ENCODE measurements around the gene ZBTB22.

Gene ZBTB22

DNA sequence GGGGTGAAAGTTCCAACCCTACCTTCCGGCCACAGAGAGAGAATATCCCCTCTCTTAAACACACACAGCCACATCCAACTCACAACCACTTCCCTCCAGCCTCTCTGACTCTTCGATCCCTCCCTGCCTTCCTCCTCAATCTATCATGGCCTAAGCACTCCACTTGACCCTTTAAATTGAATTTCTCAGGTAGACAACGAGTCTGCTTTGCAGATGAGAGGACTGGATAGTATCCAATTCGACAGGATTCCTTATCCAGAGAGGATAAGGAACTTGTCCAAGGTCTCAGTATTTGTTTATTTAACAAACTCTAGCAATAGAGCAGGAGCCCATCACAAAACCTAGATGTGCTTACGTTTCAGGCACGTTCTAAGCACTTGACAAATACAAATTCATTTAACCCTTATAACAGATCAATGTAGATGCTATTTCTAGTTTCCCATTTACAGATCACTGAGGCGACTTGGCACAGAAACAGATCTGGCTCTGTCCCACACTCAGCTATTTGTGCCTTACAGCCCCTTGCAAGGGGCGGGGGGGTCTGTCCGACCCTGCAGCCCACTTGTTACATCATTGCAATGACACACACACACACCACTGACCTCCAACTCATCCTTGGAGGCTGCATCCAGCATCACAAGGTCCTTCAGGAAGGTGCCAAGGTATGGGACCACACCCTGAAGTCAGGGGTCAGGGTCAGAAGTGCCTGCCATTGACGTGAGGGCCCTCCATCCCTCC, 23.3 kb downstream of the ZBTB22 start:
- Histone ChIP-seq H4K20me1 (ENCODE audit: insufficient read depth, low read length) (no peaks in the 10 kb centered on the region), H3K9me3 (ENCODE audit: insufficient read depth, low read length, severe bottlenecking) (no peaks in the 10 kb centered on the region), H3K4me2 (ENCODE audit: insufficient read depth, low read length) (no peak overlapping the region), H3K4me3 (ENCODE audit: low read depth in 1 of 2, low read length in 2 of 2) (no peak overlapping the region), H2AFZ (ENCODE audit: low read depth, low read length) (no peak overlapping the region), H3K27me3 (ENCODE audit: insufficient read depth, low read length, poor library complexity) (no peaks in the 10 kb centered on the region), H3K36me3 (ENCODE audit: insufficient read depth, low read length) (peaks cover 57% of the 10 kb centered on the region), H3K27ac (ENCODE audit: low read length) (no peak overlapping the region), H3K4me1 (ENCODE audit: insufficient read depth, low read length) (peaks cover 37% of the 10 kb centered on the region), H3K79me2 (ENCODE audit: insufficient read depth, low read length) (peaks cover 36% of the 10 kb centered on the region), H3K9ac (ENCODE audit: low read depth, low read length) (no peak overlapping the region)
- no peak for TF ChIP-seq EZH2 (IDR thresholded peaks at IDR 0.05; ENCODE audit: borderline replicate concordance, low read depth, low read length, severe bottlenecking)
- TF ChIP-seq, protein P1, sequence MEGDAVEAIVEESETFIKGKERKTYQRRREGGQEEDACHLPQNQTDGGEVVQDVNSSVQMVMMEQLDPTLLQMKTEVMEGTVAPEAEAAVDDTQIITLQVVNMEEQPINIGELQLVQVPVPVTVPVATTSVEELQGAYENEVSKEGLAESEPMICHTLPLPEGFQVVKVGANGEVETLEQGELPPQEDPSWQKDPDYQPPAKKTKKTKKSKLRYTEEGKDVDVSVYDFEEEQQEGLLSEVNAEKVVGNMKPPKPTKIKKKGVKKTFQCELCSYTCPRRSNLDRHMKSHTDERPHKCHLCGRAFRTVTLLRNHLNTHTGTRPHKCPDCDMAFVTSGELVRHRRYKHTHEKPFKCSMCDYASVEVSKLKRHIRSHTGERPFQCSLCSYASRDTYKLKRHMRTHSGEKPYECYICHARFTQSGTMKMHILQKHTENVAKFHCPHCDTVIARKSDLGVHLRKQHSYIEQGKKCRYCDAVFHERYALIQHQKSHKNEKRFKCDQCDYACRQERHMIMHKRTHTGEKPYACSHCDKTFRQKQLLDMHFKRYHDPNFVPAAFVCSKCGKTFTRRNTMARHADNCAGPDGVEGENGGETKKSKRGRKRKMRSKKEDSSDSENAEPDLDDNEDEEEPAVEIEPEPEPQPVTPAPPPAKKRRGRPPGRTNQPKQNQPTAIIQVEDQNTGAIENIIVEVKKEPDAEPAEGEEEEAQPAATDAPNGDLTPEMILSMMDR (IDR thresholded peaks at IDR 0.05; ENCODE audit: borderline replicate concordance, extremely low read depth, low read length, poor library complexity, severe bottlenecking), result no peak
- ATAC-seq (ENCODE audit: insufficient read depth, low read depth) (no peak), DNase-seq (no peak)

DNA sequence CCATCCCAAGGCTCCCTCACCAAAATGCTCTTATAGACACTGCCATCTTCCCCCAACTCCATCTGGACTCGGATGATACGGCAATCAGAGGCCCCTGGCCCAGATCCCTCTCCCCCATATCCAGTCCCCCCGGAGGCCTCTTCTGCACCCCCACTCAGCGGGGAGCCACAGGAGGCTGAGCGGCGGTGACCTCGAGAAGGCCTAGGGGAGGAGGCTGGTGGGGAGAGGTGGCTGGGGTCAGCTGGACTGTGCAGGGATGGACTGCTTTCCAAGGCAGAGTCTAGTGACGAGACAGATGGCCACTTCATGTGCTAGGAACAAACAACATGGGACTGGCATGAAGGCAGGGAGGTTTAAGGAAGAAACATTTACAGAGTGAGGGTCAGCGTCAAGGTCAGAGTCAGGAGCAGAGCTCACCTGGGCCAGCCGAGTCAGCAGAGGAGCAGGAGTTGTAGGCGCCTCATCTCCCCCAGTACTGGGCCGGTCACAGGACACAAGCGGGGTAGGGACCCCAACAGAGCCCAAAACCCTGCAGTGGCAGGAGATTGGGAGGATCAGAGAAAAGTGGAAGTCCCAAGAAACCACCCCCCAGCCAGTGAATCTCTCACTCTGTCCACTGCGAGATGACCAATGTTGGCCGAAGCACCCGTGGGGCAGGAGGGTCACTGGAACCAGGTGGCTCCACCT, 24.4 kb downstream of the ZBTB22 start:
- no peak overlapping the region for H3K4me2 ChIP-seq (ENCODE audit: insufficient read depth, low read length)
- peaks cover 40% of the 10 kb centered on the region for H3K4me1 ChIP-seq (ENCODE audit: insufficient read depth, low read length)
- no peaks in the 10 kb centered on the region for H3K9me3 ChIP-seq (ENCODE audit: insufficient read depth, low read length, severe bottlenecking)
- no peak for DNase-seq
- TF ChIP-seq, protein P1 (IDR thresholded peaks at IDR 0.05; ENCODE audit: borderline replicate concordance, extremely low read depth, low read length, poor library complexity, severe bottlenecking), result no peak
- TF ChIP-seq EZH2 (IDR thresholded peaks at IDR 0.05; ENCODE audit: borderline replicate concordance, low read depth, low read length, severe bottlenecking), result no peak
- no peak overlapping the region for H3K9ac ChIP-seq (ENCODE audit: low read depth, low read length)
- H3K79me2 ChIP-seq (ENCODE audit: insufficient read depth, low read length), result peaks cover 40% of the 10 kb centered on the region
- no peak for ATAC-seq (ENCODE audit: insufficient read depth, low read depth)
- no peaks in the 10 kb centered on the region for H4K20me1 ChIP-seq (ENCODE audit: insufficient read depth, low read length)
- no peaks in the 10 kb centered on the region for H3K27me3 ChIP-seq (ENCODE audit: insufficient read depth, low read length, poor library complexity)
- H3K4me3 ChIP-seq (ENCODE audit: low read depth in 1 of 2, low read length in 2 of 2), result no peak overlapping the region
- no peak overlapping the region for H2AFZ ChIP-seq (ENCODE audit: low read depth, low read length)
- H3K36me3 ChIP-seq (ENCODE audit: insufficient read depth, low read length), result peaks cover 60% of the 10 kb centered on the region
- no peak overlapping the region for H3K27ac ChIP-seq (ENCODE audit: low read length)

DNA sequence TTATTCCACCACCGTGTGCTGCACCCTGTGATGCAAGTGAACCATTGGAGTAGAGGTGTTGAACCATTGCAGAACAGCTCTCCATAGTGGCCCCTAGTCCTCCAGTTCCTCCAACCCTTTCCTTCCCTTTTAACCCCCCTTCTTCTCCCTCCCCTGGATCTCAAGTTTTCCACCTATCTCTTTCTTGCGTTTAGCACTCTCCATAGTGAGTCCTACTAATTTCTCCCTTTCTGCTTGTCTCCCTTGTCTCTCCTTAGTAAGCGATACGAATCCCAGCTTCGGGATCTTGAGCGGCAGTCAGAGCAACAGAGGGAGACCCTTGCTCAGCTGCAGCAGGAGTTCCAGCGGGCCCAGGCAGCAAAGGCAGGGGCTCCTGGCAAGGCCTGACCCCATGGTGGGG, 27.1 kb downstream of the ZBTB22 start:
- H3K27me3 ChIP-seq (ENCODE audit: insufficient read depth, low read length, poor library complexity), result no peaks in the 10 kb centered on the region
- H3K4me2 ChIP-seq (ENCODE audit: insufficient read depth, low read length), result peak overlapping the region; percentile 91
- peaks cover 36% of the 10 kb centered on the region for H3K4me1 ChIP-seq (ENCODE audit: insufficient read depth, low read length)
- peaks cover 43% of the 10 kb centered on the region for H3K79me2 ChIP-seq (ENCODE audit: insufficient read depth, low read length)
- no peaks in the 10 kb centered on the region for H3K9me3 ChIP-seq (ENCODE audit: insufficient read depth, low read length, severe bottlenecking)
- H4K20me1 ChIP-seq (ENCODE audit: insufficient read depth, low read length), result no peaks in the 10 kb centered on the region
- peaks cover 66% of the 10 kb centered on the region for H3K36me3 ChIP-seq (ENCODE audit: insufficient read depth, low read length)
- no peak overlapping the region for H2AFZ ChIP-seq (ENCODE audit: low read depth, low read length)
- H3K9ac ChIP-seq (ENCODE audit: low read depth, low read length), result peak overlapping the region; percentile 72
- DNase-seq, result no peak
- no peak for ATAC-seq (ENCODE audit: insufficient read depth, low read depth)
- TF ChIP-seq EZH2 (IDR thresholded peaks at IDR 0.05; ENCODE audit: borderline replicate concordance, low read depth, low read length, severe bottlenecking), result no peak
- TF ChIP-seq, protein P1 (IDR thresholded peaks at IDR 0.05; ENCODE audit: borderline replicate concordance, extremely low read depth, low read length, poor library complexity, severe bottlenecking), result no peak
- peak overlapping the region; percentile 75 to 92; a peak in 3 of 4 replicates for H3K4me3 ChIP-seq (ENCODE audit: low read depth in 1 of 2, low read length in 2 of 2)
- peak overlapping the region; percentile 88 for H3K27ac ChIP-seq (ENCODE audit: low read length)
